H1 (cell line): ENCODE measurements around the gene MYBPH. TPM values are rescaled to one million over a fixed set of nuclear protein-coding genes. Genes with fewer than 3 reads are reported as not detected.

Source experiments
- CBX5 ChIP-seq: fragments of 300-800, 300-1000 bp; sonication (generic); IDR thresholded peaks from 2 replicates; pipeline ENCODE4 v1.7.1; 2016; ENCODE audit warnings: antibody characterized with exemption, low read length, low read depth
- E2F6 ChIP-seq: IDR thresholded peaks from 2 replicates; pipeline ENCODE4 v1.6.1; 2012; ENCODE audit warnings: inconsistent platforms
- EP300 ChIP-seq, 2 experiments: IDR thresholded peaks; 1 replicate in 1 of 2; 2 replicates in 1 of 2; pipeline ENCODE4 v1.6.1; 2011 to 2012; ENCODE audit warnings: low read depth in 2 of 2, low read length in 2 of 2, mild to moderate bottlenecking in 2 of 2, borderline replicate concordance in 1 of 2, inconsistent platforms in 1 of 2, moderate library complexity in 1 of 2
- EZH2 ChIP-seq: fragments of 200-600 bp; sonication (generic); IDR thresholded peaks from 2 replicates; pipeline ENCODE4 v1.7.1; 2012; ENCODE audit warnings: low read depth, mild to moderate bottlenecking, moderate library complexity, low read length, inconsistent platforms; ENCODE audit not compliant: severe bottlenecking
- KDM5A ChIP-seq: fragments of 200-600 bp; IDR thresholded peaks from 2 replicates; pipeline ENCODE4 v1.7.1; 2012; ENCODE audit warnings: mild to moderate bottlenecking, low read length, inconsistent platforms, mixed read lengths
- POLR2A ChIP-seq, 2 experiments: IDR thresholded peaks; 1 replicate in 1 of 2; 2 replicates in 1 of 2; pipeline ENCODE4 v1.6.1; 2011; ENCODE audit warnings: low read depth in 2 of 2, low read length in 2 of 2, mild to moderate bottlenecking in 2 of 2; ENCODE audit errors: control extremely low read depth in 1 of 2
- RXRA ChIP-seq: IDR thresholded peaks from 2 replicates; pipeline ENCODE4 v1.6.1; 2011; ENCODE audit warnings: low read depth, mild to moderate bottlenecking, low read length, moderate library complexity; ENCODE audit not compliant: insufficient read depth
- TCF12 ChIP-seq: IDR thresholded peaks from 2 replicates; pipeline ENCODE4 v1.6.1; 2011; ENCODE audit warnings: low read depth, mild to moderate bottlenecking, low read length
- polyA plus RNA-seq, 7 experiments: library from polyadenylated mRNA; depleted of rRNA in 3 of 7; stranded (reverse) in 5 of 7; unstranded in 2 of 7; fragments of >200 nt in 5 of 7; fragments of 200-250 nt in 2 of 7; gene quantifications; 1 replicate in 5 of 7; 2 replicates in 1 of 7; 4 replicates in 1 of 7; pipeline versions ENCODE4 v1.2.1 to v1.2.3, GENCODE V29; 2011 to 2013; ENCODE audit warnings: missing spikeins in 2 of 7, mixed read lengths in 2 of 7
- total RNA-seq: library from RNA; stranded (reverse); fragmentation: NEBNext Ultra II Directional; extraction: Animal tissue kit (Norgen Biotek cat#: 25700); gene quantifications from 2 replicates; pipeline ENCODE4 v1.2.1, GENCODE V29; 2021

The MYBPH gene
- total and polyA plus RNA-seq, 2 of the 8 experiments (the other 6 are each of a cell fraction or from before 2014, with no cell fraction given), result not detected

- TF ChIP-seq EP300 (IDR thresholded peaks at IDR 0.05; ENCODE audit: borderline replicate concordance in 1 of 2, low read depth in 2 of 2, low read length in 2 of 2) (no peak), POLR2A (IDR thresholded peaks at IDR 0.05; ENCODE audit: control extremely low read depth in 1 of 2, low read depth in 2 of 2, low read length in 2 of 2) (no peak), EZH2 (no peak), CBX5 (no peak), E2F6 (no peak), KDM5A (no peak), TCF12 (no peak), RXRA (no peak)
Observed at GRCh38 chr1:203178083-203178482, 2.5 kb upstream of the MYBPH start (continued).
